Neural crest cell (in vitro differentiated cells): Measurements from ENCODE around the gene SYS1. TPM values are rescaled to one million over a fixed set of nuclear protein-coding genes. Genes with fewer than 3 reads are reported as not detected.

Experiments used
- DNase-seq: peaks from one replicate; pipeline ENCODE4 v3.0.0; 2021; ENCODE audit warnings: low read depth, mixed read lengths, low spot score
- H3K27ac Mint-ChIP-seq: one replicate; pipeline ENCODE4 v1.8.0; 2021; ENCODE audit warnings: mild to moderate bottlenecking, mixed read lengths; ENCODE audit not compliant: unreplicated experiment
- H3K27me3 Mint-ChIP-seq: 2 replicates; pipeline ENCODE4 v1.8.0; 2021; ENCODE audit warnings: low read depth, mild to moderate bottlenecking, mixed read lengths
- H3K36me3 Mint-ChIP-seq: 2 replicates; pipeline ENCODE4 v1.8.0; 2021; ENCODE audit warnings: low read depth, mild to moderate bottlenecking, mixed read lengths
- H3K4me1 Mint-ChIP-seq: 2 replicates; pipeline ENCODE4 v1.8.0; 2021; ENCODE audit warnings: mixed read lengths
- H3K4me3 Mint-ChIP-seq: one replicate; pipeline ENCODE4 v1.8.0; 2021; ENCODE audit warnings: mild to moderate bottlenecking, mixed read lengths
- H3K9me3 Mint-ChIP-seq: 2 replicates; pipeline ENCODE4 v1.8.0; 2021; ENCODE audit warnings: mixed read lengths
- total RNA-seq: library from RNA; stranded (reverse); gene quantifications from 2 replicates; pipeline ENCODE4 v1.2.1, GENCODE V29; 2021
- TF ChIP-seq, protein P1 (sequence below): fragments of 200-600 bp; sonication (generic); conservative IDR thresholded peaks from 2 replicates; pipeline ENCODE4 v1.5.0; 2021; ENCODE audit warnings: antibody characterized with exemption, mild to moderate bottlenecking

SYS1 gene
- total RNA-seq, 1 donor from 2014 or later = 24.6 TPM

DNA sequence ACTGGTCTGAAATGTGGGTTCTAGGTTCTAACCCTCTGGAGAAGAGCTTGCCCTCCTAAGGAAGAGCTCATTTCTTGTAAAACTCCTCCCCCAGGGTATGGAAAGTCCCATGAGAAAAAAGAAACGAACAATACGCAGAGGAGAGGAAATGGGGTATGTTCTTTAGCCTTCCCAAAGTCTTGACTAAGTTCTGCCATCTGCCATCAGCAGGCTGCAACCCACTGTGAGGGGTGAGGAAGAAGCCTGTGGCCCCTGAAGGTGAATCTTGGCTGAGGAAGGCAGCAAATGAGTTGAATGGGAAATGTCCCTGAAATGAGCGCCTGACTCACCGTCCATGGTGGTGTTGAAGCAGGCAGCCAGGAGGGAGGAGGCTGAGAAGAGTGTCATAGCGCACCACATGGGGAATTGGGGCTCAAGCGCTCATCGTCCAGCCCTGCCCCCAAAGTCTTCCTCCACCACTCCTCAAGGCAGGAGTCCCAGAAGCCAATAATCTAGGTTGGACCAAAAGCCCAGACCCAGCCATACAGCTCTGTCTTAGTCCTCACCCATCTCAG, 44.5 kb upstream of the SYS1 start:
- Mint-ChIP-seq H3K4me1 (no peaks in the 10 kb centered on the region), H3K27me3 (peaks cover 12% of the 10 kb centered on the region), H3K9me3 (no peaks in the 10 kb centered on the region), H3K4me3 (no peak overlapping the region), H3K36me3 (no peaks in the 10 kb centered on the region), H3K27ac (no peak overlapping the region)
- TF ChIP-seq, protein P1, sequence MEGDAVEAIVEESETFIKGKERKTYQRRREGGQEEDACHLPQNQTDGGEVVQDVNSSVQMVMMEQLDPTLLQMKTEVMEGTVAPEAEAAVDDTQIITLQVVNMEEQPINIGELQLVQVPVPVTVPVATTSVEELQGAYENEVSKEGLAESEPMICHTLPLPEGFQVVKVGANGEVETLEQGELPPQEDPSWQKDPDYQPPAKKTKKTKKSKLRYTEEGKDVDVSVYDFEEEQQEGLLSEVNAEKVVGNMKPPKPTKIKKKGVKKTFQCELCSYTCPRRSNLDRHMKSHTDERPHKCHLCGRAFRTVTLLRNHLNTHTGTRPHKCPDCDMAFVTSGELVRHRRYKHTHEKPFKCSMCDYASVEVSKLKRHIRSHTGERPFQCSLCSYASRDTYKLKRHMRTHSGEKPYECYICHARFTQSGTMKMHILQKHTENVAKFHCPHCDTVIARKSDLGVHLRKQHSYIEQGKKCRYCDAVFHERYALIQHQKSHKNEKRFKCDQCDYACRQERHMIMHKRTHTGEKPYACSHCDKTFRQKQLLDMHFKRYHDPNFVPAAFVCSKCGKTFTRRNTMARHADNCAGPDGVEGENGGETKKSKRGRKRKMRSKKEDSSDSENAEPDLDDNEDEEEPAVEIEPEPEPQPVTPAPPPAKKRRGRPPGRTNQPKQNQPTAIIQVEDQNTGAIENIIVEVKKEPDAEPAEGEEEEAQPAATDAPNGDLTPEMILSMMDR = no peak
- DNase-seq = no peak

DNA sequence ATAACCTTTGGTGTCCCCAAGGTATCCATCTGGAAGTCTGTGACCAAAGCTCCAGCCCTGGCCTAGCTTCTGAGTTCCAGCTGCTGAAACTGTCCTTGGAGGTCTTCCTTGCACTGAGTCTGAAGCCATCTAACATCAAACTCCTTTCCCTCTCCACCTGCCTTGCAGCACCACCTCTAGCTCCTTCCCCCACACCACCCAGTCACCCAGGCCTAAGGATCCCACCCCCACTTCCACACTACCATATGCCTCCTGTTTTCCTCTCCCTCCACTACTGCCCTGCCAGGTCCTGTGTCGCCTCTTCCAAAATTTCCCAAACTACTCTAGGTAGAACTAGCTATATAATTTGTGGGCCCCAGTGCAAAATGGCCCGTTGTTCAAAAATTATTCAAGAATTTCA, 44.0 kb upstream of the SYS1 start:
- no peak overlapping the region for H3K27ac Mint-ChIP-seq
- TF ChIP-seq, protein P1 = no peak
- no peak overlapping the region for H3K4me3 Mint-ChIP-seq
- no peaks in the 10 kb centered on the region for H3K9me3 Mint-ChIP-seq
- no peak for DNase-seq
- no peaks in the 10 kb centered on the region for H3K4me1 Mint-ChIP-seq
- no peaks in the 10 kb centered on the region for H3K36me3 Mint-ChIP-seq
- H3K27me3 Mint-ChIP-seq = peaks cover 9% of the 10 kb centered on the region

DNA sequence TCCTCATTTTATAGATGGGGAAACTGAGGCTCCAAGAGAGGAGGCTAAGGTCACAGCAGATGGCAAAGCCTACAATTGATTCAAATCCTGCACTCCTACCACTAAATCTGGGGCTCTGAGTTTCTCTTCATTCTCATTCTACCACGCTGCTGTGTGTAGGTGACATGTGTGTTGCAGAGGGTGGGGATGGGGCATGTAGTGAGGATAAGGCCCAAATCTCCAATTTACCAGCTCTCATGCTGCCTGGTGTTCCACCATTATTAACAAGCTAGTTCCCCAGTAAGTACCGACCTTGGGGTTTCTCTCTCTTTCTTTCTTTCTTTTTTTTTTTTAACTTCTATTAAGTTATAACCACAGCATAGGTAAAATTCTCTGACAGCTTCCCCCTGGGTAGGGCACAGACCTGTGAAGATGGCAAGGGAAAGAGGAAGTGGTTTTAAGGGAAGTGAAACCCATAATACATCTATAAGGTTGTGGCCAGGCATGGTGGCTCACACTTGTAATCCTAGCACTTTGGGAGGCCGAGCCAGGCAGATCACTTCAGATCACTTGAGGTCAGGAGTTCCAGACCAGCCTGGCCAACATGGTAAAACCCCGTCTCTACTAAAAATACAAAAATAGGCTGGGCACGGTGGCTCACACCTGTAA, 41.9 kb upstream of the SYS1 start:
- Mint-ChIP-seq H3K27ac (no peak overlapping the region), H3K4me3 (no peak overlapping the region), H3K9me3 (no peaks in the 10 kb centered on the region), H3K36me3 (no peaks in the 10 kb centered on the region), H3K27me3 (peaks cover 6% of the 10 kb centered on the region), H3K4me1 (no peaks in the 10 kb centered on the region)
- TF ChIP-seq, protein P1 = no peak
- DNase-seq = no peak

DNA sequence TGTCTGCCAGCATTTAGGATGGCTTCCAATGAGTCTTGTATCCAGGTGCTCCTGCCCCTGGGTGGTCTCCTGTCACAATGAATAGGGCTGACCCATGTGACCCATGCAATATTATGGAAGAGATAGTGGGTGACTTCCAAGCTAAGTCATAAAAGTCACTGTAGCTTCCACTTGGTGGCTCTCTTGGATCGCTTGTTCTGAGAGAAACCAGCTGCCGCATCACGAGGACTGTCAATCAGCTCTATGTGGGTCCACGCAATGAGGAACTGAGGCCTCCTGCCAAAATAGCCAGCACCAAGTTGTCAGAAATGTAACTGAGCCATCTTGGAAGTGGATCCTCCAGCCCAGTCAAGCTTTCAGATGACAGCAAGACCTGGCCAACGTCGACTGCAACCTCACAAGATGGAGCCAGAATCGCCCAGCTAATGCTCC, 40.0 kb upstream of the SYS1 start:
- TF ChIP-seq, protein P1 = no peak
- no peak overlapping the region for H3K4me3 Mint-ChIP-seq
- no peak for DNase-seq

DNA sequence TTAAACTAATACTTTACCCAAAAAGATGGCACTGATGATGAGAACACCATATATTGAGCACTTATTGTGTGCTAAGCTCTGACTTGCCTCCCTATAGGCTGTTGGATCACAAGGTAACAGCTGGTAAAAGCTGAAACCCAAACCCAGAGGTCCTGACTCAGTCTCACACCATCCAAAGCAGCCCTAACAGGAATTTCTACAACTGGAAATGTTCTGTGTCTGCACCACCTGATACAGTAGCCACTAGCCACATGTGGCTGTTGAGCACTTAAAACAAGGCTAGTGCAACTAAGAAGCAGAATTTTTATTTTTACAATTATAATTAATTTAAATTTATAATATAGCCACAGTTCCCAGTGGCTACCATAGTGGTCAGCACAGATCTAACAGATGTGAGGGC, 39.2 kb upstream of the SYS1 start:
- Mint-ChIP-seq H3K36me3 (no peaks in the 10 kb centered on the region), H3K4me3 (no peak overlapping the region), H3K27ac (no peak overlapping the region), H3K27me3 (no peaks in the 10 kb centered on the region), H3K9me3 (no peaks in the 10 kb centered on the region), H3K4me1 (no peaks in the 10 kb centered on the region)
- DNase-seq = no peak
- TF ChIP-seq, protein P1 = no peak

More for the DNA sequence above, 40.0 kb upstream of the SYS1 start:
- Mint-ChIP-seq H3K27me3 (peaks cover 3% of the 10 kb centered on the region), H3K27ac (no peak overlapping the region), H3K36me3 (no peaks in the 10 kb centered on the region), H3K4me1 (no peaks in the 10 kb centered on the region), H3K9me3 (no peaks in the 10 kb centered on the region)
